HepG2 (cell line): Measurements from ENCODE around the gene IL11RA. TPM values are rescaled to one million over a fixed set of nuclear protein-coding genes. Genes with fewer than 3 reads are reported as not detected.

ENCODE experiments used
- ATAC-seq: fragments of 200-7000 bp; cut with Tn5 transposase; 3 replicates; pipeline ENCODE4 v1.9.1; 2020; ENCODE audit warnings: mild to moderate bottlenecking, moderate library complexity
- BruUV-seq: library from RNA; stranded (reverse); fragments of 400-500 nt; replicated peaks from 2 replicates; lab custom pipeline; 2021; lab: Mats Ljungman, UMichigan
- CTCF ChIA-PET: fragments of 300-600 bp; formaldehyde crosslinking; extraction: SDS; loops from one replicate; lab custom pipeline; 2021; ENCODE audit warnings: low total read pairs, inconsistent platforms, low intra/inter-chr PET ratio; lab: Yijun Ruan, JAX
- POLR2A ChIA-PET: fragments of 350-600 bp; sonication (Branson Sonifier 250); formaldehyde crosslinking; loops from one replicate; lab custom pipeline; 2020; ENCODE audit warnings: antibody characterized with exemption, inconsistent platforms; lab: Yijun Ruan, JAX
- DNase-seq: peaks from one replicate; pipeline ENCODE4 v3.0.0-alpha.2; 2015; ENCODE audit warnings: low spot score
- FAIRE-seq: peaks from 3 replicates; lab custom pipeline; 2011; peaks lifted over from hg19 to GRCh38; lab: Jason Lieb, UNC
- H2AFZ ChIP-seq: one replicate; pipeline ENCODE4 v1.6.1; 2011; ENCODE audit warnings: low read length, inconsistent platforms
- H3K27ac ChIP-seq: fragments of 300-600 bp; 3 replicates; pipeline ENCODE4 v1.8.0; 2011; ENCODE audit warnings: mixed run types, mild to moderate bottlenecking, mixed read lengths, low read length, inconsistent platforms; ENCODE audit not compliant: insufficient read depth; ENCODE audit errors: extremely low read length
- H3K27me3 ChIP-seq, 2 experiments: fragments of 200-600 bp in 1 of 2; 2 replicates in 1 of 2; 3 replicates in 1 of 2; pipeline versions ENCODE4 v1.6.0 to v1.8.0; 2011; ENCODE audit warnings: low read length in 2 of 2, mild to moderate bottlenecking in 2 of 2, moderate library complexity in 2 of 2, inconsistent platforms in 1 of 2; ENCODE audit not compliant: insufficient read depth in 2 of 2, control insufficient read depth in 1 of 2
- H3K36me3 ChIP-seq, 2 experiments: fragments of 200-600 bp in 1 of 2; replicated peaks in 1 of 2; 2 replicates in 1 of 2; 3 replicates in 1 of 2; pipeline versions ENCODE4 v1.5.1 to v1.8.0; 2011; ENCODE audit warnings: low read length in 2 of 2, inconsistent platforms in 1 of 2; ENCODE audit not compliant: insufficient read depth in 2 of 2, control insufficient read depth in 1 of 2
- H3K4me1 ChIP-seq: 2 replicates; pipeline ENCODE4 v1.5.1; 2012; ENCODE audit warnings: low read length, inconsistent platforms; ENCODE audit not compliant: insufficient read depth
- H3K4me2 ChIP-seq: 2 replicates; pipeline ENCODE4 v1.6.0; 2011; ENCODE audit warnings: low read depth, low read length, inconsistent platforms
- H3K4me3 ChIP-seq, 3 experiments: fragments of 200-600 bp in 1 of 3; sonication (generic), shearing (Covaris generic) in 1 of 3; replicated peaks in 1 of 3; 2 replicates each; pipeline ENCODE4 v1.5.1; 2011 to 2016; ENCODE audit warnings: low read length in 3 of 3, inconsistent platforms in 2 of 3, low read depth in 2 of 3, mild to moderate bottlenecking in 2 of 3, control low read depth in 1 of 3, mixed read lengths in 1 of 3; ENCODE audit not compliant: insufficient read depth in 1 of 3
- H3K79me2 ChIP-seq: one replicate; pipeline ENCODE4 v1.6.1; 2011; ENCODE audit warnings: low read length, inconsistent platforms; ENCODE audit not compliant: insufficient read depth
- H3K9ac ChIP-seq: 2 replicates; pipeline ENCODE4 v1.6.0; 2011; ENCODE audit warnings: mild to moderate bottlenecking, low read depth, low read length, inconsistent platforms; ENCODE audit not compliant: insufficient read depth
- H3K9me3 ChIP-seq: 2 replicates; pipeline ENCODE4 v1.5.1; 2012; ENCODE audit warnings: mild to moderate bottlenecking, low read length
- H4K20me1 ChIP-seq: 2 replicates; pipeline ENCODE4 v1.6.0; 2011; ENCODE audit warnings: inconsistent platforms, mild to moderate bottlenecking, low read length, moderate library complexity; ENCODE audit not compliant: insufficient read depth
- GPBP1L1 ChIP-seq: sonication (generic); formaldehyde crosslinking; IDR thresholded peaks from 2 replicates; pipeline ENCODE4 v1.5.0; 2020; ENCODE audit warnings: mild to moderate bottlenecking, missing genetic modification reagents
- RBM39 ChIP-seq: fragments of 200-400 bp; formaldehyde crosslinking; IDR thresholded peaks from one replicate; pipeline ENCODE4 v1.6.1; 2018; ENCODE audit warnings: antibody characterized with exemption, mild to moderate bottlenecking, low read depth, low read length; ENCODE audit not compliant: poor library complexity, severe bottlenecking
- SAP130 ChIP-seq: IDR thresholded peaks from 2 replicates; pipeline ENCODE4 v1.6.1; 2016; ENCODE audit warnings: low read depth
- TAF1 ChIP-seq: sonication (generic); formaldehyde crosslinking; IDR thresholded peaks from 2 replicates; pipeline ENCODE4 v1.4.0; 2020; ENCODE audit warnings: missing genetic modification reagents
- TBX2 ChIP-seq: sonication (generic); formaldehyde crosslinking; IDR thresholded peaks from 2 replicates; pipeline ENCODE4 v1.5.0; 2020; ENCODE audit warnings: missing genetic modification reagents, mild to moderate bottlenecking, borderline replicate concordance
- ZBED4 ChIP-seq: sonication (generic); formaldehyde crosslinking; IDR thresholded peaks from 2 replicates; pipeline ENCODE4 v1.4.0; 2020; ENCODE audit warnings: missing genetic modification reagents, borderline replicate concordance
- ZBTB20 ChIP-seq: sonication (generic); formaldehyde crosslinking; IDR thresholded peaks from 2 replicates; pipeline ENCODE4 v1.8.1; 2023; ENCODE audit warnings: missing genetic modification reagents, low read depth, mild to moderate bottlenecking, borderline replicate concordance
- ZNF407 ChIP-seq: sonication (generic); formaldehyde crosslinking; IDR thresholded peaks from one replicate; pipeline ENCODE4 v1.5.1; 2020; ENCODE audit warnings: mild to moderate bottlenecking, missing genetic modification reagents; ENCODE audit errors: not compliant biosample characterization
- ZSCAN25 ChIP-seq: sonication (generic); formaldehyde crosslinking; IDR thresholded peaks from 2 replicates; pipeline ENCODE4 v1.8.0; 2022; ENCODE audit warnings: mild to moderate bottlenecking, missing genetic modification reagents
- WGBS: methylation state at CpG from one replicate; pipeline ENCODE4 v1.1.6; 2017; ENCODE audit warnings: low lambda C conversion rate; 5-methylcytosine and 5-hydroxymethylcytosine counted together
- in situ Hi-C: cut with HindIII; loops from 2 replicates; pipeline ENCODE4 v1.10.0; 2017; ENCODE audit warnings: low pct_unique_long_range_greater_than_20kb; ENCODE audit not compliant: extremely low pct_ligation_motif_present
- intact Hi-C: fragments of 100-400 bp; cut with micrococcal nuclease; formaldehyde crosslinking; loops from one replicate; pipeline ENCODE4 v1.10.0; 2022; ENCODE audit not compliant: unreplicated experiment
- polyA plus RNA-seq, 8 experiments: library from polyadenylated mRNA; depleted of rRNA in 3 of 8; stranded (reverse) in 7 of 8; unstranded in 1 of 8; fragments of >200 nt; fragmentation: Illumina TruSeq in 4 of 8; extraction: Trizol in 4 of 8; gene quantifications; 2 replicates each; pipeline versions ENCODE4 v1.2.1 to v1.2.3, GENCODE V29; 2011 to 2016; ENCODE audit warnings: low read depth in 4 of 8, missing spikeins in 1 of 8, mixed read lengths in 1 of 8; ENCODE audit not compliant: insufficient read depth in 1 of 8
- total RNA-seq, 5 experiments: library from RNA; depleted of rRNA; stranded (reverse); fragments of >200 nt; fragmentation: Illumina TruSeq; extraction: Trizol; gene quantifications; 2 replicates each; pipeline ENCODE4 v1.2.3, GENCODE V29; 2016; ENCODE audit warnings: low read depth in 1 of 5

IL11RA gene
- total and polyA plus RNA-seq, 2 of the 13 experiments (the other 11 are each of a cell fraction or from before 2014, with no cell fraction given) = 2.0 to 4.2 TPM

- peak; percentile 4 for TF ChIP-seq ZNF407 (CRISPR knock-in tag)
- no peak for TF ChIP-seq ZBTB20 (CRISPR knock-in tag)
- no peak for TF ChIP-seq RBM39
Measured at GRCh38 chr9:34647084-34647403, 4.9 kb upstream of the IL11RA start (continued).

- peak overlapping the region; percentile 86 for H3K4me2 ChIP-seq
- H3K79me2 ChIP-seq = peaks cover 16% of the 10 kb centered on the region
- in situ Hi-C loops = no loop called here
- ChIA-PET CTCF (interaction anchor here (1.7 to 2.7 kb wide), 2 partner anchors 14 to 17 kb away, joined by 9 to 12 read pairs; no protein-coding TSS in a partner anchor), POLR2A (interaction anchor here (1.0 to 4.1 kb wide), 3 partner anchors 10 to 28 kb away, joined by 3 to 40 read pairs (median 10); partner anchors contain the start of genes CCL27, DCTN3 and SIGMAR1)
- DNase-seq (no peak), FAIRE-seq (no peak), ATAC-seq (no peak)
- H3K9ac ChIP-seq = peak overlapping the region; percentile 89
- no peaks in the 10 kb centered on the region for H3K9me3 ChIP-seq
- H3K36me3 ChIP-seq = peaks cover 8 to 18% of the 10 kb centered on the region in 2 experiments
- H3K4me3 ChIP-seq = peak overlapping the region; percentile 75 to 88 (median 78)
- intact Hi-C loops = no loop called here
- BruUV-seq = no TSS peak
- H4K20me1 ChIP-seq = no peaks in the 10 kb centered on the region
- WGBS = 18% methylated on average over 10 of the region's 10 CpGs
- peak overlapping the region; percentile 95 for H3K27ac ChIP-seq
- peaks cover 77% of the 10 kb centered on the region for H3K4me1 ChIP-seq
- no peak overlapping the region for H2AFZ ChIP-seq
- H3K27me3 ChIP-seq = no peaks in the 10 kb centered on the region; a peak in 1 of 5 replicates
- peak; percentile 47; the same call in 1 of the 2 replicates for TF ChIP-seq SAP130
- TF ChIP-seq TBX2 (CRISPR knock-in tag) = no peak
- TF ChIP-seq ZBED4 (CRISPR knock-in tag) = no peak
- no peak for TF ChIP-seq GPBP1L1 (CRISPR knock-in tag)
- TF ChIP-seq ZSCAN25 (CRISPR knock-in tag) = no peak
- no peak for TF ChIP-seq TAF1 (CRISPR knock-in tag)
Measured at GRCh38 chr9:34647651-34648050, 4.3 kb upstream of the IL11RA start.
